ENCODE measurements around the gene SELENOW.
"Not testable (repeated sequence)": the region's sequence is repeated elsewhere in the genome, so short reads cannot be mapped to it uniquely, and the experiment has no call there.

Gene SELENOW

DNA sequence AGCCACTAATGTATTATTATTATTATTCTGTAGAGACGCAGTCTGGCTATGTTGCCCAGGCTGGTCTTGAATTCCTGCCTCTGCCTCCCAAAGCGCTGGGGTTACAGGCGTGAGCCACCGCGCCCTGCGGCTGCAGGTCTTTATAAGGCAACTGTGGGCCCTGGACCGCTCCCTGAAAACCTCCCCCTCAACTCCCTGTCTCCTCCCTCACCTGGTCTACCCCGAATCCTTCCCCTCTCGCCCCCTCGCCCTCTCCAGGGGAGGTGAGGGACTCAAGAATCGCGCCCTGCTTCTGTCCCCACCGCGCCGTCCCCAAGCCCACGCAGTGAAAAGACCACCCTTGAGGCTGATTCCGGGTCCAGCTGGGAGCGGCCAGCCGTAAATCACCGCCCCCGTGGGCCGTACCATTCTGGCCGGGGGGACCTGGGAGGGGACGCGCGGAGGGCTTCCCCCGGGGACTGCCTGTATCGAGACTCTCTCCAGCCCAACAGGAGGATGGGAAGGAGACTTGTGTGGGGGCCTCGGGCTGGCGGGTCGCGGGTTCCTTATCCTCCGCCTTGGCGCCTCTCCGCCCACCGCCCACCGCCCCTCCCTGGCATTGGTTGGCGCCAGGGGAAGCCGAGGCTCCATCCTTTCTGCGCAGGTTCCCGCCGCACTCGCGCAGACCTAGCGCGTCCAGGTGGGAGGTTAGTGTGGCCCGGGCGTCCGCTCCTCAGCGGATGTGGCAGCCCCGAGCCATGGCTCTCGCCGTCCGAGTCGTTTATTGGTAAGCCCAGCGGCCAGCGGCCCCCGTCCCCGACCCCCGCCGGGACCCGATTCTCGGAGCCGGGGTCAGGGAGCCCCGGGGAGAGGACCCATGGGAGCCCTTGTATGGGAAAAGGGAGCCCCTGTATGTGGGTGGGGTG is at the start of gene SELENOW:
Gene SELENOW, plus strand, starts transcription at position 655 of the 905 bp plus-strand sequence. Its CDS starts 83 bp downstream, at position 738.
- DNase-seq = peak; percentile 76 to 78

- DNase-seq = no peak
Measured at GRCh38 chr19:47729468-47729798, 49.1 kb upstream of the SELENOW start.

- no peak for DNase-seq
Measured at GRCh38 chr19:47729799-47730520, 48.5 kb upstream of the SELENOW start.

- DNase-seq = no peak
Measured at GRCh38 chr19:47730521-47730889, 48.0 kb upstream of the SELENOW start.

GRCh38 chr19:47730910-47731309 is 47.6 kb upstream of the SELENOW start:
- no peak for DNase-seq

DNA sequence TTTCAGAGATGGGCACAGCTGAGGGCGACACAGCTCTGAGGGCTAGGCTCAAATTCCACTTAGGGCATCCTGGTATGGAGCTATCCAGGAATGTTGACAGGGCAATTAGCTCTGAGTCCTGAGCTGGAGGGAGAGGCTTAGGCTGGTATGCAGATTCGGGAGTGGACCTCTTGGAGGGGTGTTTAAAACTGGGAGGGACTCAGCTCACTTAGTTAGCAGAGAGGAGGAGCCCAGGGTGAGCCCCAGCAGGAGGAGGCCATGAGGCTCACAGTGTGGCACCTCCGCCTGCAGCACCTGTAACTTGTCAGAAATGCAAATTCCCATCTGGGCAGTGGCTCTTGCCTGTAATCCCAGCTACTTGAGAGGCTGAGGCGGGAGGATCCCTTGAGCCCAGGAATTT is 43.4 kb upstream of the SELENOW start:
- DNase-seq = no peak

DNA sequence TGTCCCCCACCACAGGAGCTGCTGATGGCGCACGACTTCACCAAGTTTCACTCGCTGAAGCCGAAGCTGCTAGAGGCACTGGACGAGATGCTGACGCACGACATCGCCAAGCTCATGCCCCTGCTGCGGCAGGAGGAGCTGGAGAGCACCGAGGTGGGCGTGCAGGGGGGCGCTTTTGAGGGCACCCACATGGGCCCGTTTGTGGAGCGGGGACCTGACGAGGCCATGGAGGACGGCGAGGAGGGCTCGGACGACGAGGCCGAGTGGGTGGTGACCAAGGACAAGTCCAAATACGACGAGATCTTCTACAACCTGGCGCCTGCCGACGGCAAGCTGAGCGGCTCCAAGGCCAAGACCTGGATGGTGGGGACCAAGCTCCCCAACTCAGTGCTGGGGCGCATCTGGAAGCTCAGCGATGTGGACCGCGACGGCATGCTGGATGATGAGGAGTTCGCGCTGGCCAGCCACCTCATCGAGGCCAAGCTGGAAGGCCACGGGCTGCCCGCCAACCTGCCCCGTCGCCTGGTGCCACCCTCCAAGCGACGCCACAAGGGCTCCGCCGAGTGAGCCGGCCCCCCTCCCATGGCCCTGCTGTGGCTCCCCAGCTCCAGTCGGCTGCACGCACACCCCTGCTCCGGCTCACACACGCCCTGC is 37.5 kb upstream of the SELENOW start:
- DNase-seq = no peak

DNA sequence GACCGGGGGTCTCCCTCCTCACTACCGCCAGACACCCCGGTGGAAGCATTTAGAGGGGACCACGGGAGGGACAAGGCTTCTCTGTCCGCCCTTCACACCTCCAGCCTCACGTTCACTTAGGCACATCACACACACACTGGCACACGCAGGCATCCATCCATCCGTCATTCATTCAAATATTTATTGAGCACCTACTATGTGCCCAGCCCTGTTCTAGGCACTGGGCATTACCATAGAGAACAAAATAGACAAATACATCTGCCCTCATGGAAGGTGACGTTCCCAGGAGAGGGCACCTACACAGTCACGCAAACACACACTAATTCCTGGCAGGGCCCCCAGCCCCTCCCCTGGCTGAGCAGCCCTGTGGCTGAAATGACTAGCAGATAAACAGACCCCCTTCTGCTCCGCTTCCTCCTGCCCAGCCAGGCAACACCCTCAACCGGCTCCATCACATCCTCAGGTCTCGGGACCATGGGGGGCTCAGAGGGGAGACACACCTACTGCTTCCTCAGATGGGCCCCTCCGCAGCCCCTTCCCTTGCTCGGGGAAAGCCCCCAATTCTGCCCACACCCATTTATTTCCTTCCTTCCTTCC is 36.9 kb upstream of the SELENOW start:
- DNase-seq = no peak

GRCh38 chr19:47742634-47743033 is 35.9 kb upstream of the SELENOW start:
- DNase-seq = no peak

DNA sequence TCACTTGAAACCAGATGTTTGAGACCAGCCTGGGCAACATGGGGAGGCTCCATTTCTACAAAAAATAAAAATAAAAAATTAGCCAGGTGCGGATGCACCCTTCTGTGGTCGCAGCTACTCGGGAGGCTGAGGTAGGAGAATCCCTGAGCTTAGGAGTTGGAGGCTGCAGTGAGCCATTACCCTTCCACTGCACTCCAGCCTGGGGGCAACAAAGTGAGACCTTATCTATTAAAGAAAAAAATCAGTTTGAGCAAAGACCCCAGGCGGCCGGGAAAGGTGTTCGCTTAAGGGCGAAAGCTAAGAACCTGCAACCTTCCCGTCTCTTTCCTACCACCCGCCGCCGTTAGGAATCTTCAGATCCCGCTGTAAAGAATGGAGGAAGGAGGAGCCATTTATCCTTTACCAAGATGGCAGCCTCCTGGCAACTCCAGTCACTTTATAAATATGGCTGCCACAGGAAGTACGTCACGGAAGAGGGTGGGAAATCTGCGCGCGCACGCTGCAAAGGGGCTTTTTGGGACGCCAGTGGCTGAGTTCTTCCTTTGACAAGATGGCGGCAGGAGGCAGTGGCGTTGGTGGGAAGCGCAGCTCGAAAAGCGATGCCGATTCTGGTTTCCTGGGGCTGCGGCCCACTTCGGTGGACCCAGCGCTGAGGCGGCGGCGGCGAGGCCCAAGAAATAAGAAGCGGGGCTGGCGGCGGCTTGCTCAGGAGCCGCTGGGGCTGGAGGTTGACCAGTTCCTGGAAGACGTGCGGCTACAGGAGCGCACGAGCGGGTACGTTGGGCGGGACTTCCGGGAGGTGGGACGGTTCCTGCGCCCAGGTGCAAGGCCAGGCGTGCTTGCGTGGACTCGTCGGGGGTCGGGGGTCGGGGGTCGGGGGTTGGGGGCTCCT is 33.2 kb upstream of the SELENOW start, which contains the start of gene NOP53:
Gene NOP53, plus strand, starts transcription at position 537 of the 892 bp plus-strand sequence. Its CDS starts 14 bp downstream, at position 551.
- DNase-seq = peak; percentile 96 to 97

- not testable (repeated sequence) for DNase-seq
Measured at GRCh38 chr19:47746129-47746528, 32.4 kb upstream of the SELENOW start.

- DNase-seq = no peak
Measured at GRCh38 chr19:47749326-47749725, 29.2 kb upstream of the SELENOW start.

GRCh38 chr19:47750752-47751151 is 27.8 kb upstream of the SELENOW start:
- no peak for DNase-seq

- no peak for DNase-seq
Measured at GRCh38 chr19:47752440-47753211, 25.9 kb upstream of the SELENOW start.

DNA sequence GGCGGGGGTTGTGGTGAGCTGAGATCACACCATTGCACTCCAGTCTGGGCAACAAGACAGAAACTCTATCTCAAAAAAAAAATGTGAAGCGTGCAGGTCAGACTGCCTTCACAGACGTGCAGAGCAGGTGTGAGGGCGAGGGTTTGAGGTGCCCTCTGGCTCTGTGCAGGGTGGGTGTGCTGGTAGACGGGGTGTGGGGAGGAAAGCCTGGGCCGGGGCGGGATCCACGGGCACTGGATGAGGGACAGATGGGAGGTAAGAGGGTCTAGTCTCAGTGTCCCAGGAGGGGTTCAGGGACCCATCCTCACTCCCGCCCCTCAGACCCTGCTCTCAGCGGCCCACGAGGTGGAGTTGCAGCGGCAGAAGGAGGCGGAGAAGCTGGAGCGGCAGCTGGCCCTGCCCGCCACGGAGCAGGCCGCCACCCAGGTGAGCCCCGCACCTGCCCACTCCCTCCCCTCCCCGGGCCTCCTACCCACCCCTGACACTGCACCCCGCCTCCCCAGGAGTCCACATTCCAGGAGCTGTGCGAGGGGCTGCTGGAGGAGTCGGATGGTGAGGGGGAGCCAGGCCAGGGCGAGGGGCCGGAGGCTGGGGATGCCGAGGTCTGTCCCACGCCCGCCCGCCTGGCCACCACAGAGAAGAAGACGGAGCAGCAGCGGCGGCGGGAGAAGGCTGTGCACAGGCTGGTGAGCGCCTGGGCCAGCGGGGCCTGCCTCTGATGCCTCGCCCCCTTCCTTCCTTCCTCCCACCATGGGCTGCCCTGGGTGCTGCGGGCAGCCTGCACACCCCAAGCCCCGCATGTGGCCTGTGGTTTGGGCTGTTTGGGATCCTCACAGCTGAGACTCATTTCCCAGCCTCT is 24.1 kb upstream of the SELENOW start:
- DNase-seq = no peak

- DNase-seq = no peak
Measured at GRCh38 chr19:47755065-47755761, 23.3 kb upstream of the SELENOW start.

DNA sequence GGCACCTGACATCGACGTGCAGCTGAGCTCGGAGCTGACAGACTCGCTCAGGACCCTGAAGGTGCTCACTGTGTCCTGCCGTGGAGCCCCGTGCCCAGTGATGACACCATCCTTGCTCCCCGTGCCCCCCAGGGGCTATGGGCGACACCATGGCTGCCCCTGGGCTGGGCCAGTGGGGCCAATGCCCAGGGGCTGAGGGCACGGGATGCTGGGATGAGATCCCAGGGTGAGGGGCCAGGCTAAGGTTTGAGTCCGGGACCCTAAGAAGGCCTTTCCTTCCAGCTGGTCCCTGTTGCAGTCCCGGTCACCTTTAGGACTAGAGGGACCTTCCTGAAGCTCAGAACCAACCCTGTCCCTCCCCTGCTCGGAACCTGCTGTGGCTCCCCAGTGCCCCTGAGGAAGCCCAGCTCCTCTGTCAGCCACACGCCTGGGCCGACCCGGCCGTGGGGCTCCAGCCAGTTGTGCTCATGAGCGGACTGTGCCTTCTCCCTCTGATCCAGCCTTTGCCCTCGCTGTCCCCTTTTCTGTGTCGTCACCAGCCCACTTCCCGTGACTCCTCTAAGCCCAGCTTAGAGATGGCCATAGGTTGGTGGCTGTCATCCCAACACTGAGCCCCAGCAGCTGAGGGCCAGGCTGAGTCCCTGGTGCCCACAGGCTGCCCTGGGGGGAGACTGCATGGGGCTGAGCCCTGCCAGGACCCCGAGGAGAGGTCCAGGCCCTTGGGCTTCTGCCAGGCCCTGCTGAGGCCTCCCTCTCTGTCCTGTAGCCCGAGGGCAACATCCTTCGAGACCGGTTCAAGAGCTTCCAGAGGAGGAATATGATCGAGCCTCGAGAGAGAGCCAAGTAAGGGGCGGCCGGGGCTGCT is 22.5 kb upstream of the SELENOW start:
- DNase-seq = no peak

GRCh38 chr19:47756627-47756929 is 21.9 kb upstream of the SELENOW start:
- no peak for DNase-seq
